H1 (cell line): Measurements from ENCODE around the gene BMPR1A.

Experiments used
- SIN3A ChIP-seq, 2 experiments: IDR thresholded peaks in 1 of 2; conservative IDR thresholded peaks in 1 of 2; 2 replicates each; pipeline ENCODE4 v1.6.1; 2011 to 2012; ENCODE audit warnings: low read length in 2 of 2, improper control_type of control experiment in 1 of 2, low read depth in 1 of 2, mild to moderate bottlenecking in 1 of 2
- SP1 ChIP-seq: IDR thresholded peaks from 2 replicates; pipeline ENCODE4 v1.6.1; 2011; ENCODE audit warnings: low read depth, low read length
- TF ChIP-seq, protein P1 (sequence below), 3 experiments: IDR thresholded peaks; 1 replicate in 2 of 3; 2 replicates in 1 of 3; pipeline versions ENCODE4 v1.5.1 to v1.6.1; 2011; ENCODE audit warnings: low read length in 3 of 3, mild to moderate bottlenecking in 3 of 3, inconsistent platforms in 2 of 3, low read depth in 1 of 3, moderate library complexity in 1 of 3; ENCODE audit not compliant: insufficient read depth in 1 of 3; ENCODE audit errors: control extremely low read depth in 1 of 3

DNA sequence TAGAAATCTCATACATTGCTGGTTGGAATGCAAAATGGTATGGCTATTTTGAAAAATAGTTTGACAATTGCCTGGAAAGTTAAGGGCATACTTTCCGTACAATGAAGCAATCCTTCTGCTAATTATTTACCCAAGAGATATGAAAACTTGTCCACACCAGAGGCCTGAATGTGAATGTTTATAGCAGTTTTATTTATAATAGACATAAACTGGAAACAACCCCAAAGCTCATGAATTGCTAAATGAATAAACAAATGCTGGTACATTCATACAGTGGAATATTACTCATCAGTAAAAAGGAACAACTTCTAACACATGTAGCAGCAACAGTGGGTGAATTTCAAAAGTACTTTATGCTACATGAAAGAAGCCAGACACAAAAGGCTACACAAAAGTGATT lies 158.3 kb downstream of the BMPR1A start:
- no peak for TF ChIP-seq SIN3A (conservative IDR thresholded peaks at IDR 0.05 in 1 of 2, IDR thresholded peaks at IDR 0.05 in 1 of 2; ENCODE audit: low read depth in 1 of 2, low read length in 2 of 2)
- no peak for TF ChIP-seq SP1
- TF ChIP-seq, protein P1, sequence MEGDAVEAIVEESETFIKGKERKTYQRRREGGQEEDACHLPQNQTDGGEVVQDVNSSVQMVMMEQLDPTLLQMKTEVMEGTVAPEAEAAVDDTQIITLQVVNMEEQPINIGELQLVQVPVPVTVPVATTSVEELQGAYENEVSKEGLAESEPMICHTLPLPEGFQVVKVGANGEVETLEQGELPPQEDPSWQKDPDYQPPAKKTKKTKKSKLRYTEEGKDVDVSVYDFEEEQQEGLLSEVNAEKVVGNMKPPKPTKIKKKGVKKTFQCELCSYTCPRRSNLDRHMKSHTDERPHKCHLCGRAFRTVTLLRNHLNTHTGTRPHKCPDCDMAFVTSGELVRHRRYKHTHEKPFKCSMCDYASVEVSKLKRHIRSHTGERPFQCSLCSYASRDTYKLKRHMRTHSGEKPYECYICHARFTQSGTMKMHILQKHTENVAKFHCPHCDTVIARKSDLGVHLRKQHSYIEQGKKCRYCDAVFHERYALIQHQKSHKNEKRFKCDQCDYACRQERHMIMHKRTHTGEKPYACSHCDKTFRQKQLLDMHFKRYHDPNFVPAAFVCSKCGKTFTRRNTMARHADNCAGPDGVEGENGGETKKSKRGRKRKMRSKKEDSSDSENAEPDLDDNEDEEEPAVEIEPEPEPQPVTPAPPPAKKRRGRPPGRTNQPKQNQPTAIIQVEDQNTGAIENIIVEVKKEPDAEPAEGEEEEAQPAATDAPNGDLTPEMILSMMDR (IDR thresholded peaks at IDR 0.05; ENCODE audit: control extremely low read depth in 1 of 3, insufficient read depth in 1 of 3, low read depth in 1 of 3, low read length in 3 of 3) = no peak
